Fibroblast of gingiva (primary cell): ENCODE results near the gene PACRG.

ENCODE experiments used
- DNase-seq: peaks from one replicate; pipeline ENCODE4 v3.0.0-alpha.2; 2011; ENCODE audit warnings: low read depth

Gene PACRG

DNA sequence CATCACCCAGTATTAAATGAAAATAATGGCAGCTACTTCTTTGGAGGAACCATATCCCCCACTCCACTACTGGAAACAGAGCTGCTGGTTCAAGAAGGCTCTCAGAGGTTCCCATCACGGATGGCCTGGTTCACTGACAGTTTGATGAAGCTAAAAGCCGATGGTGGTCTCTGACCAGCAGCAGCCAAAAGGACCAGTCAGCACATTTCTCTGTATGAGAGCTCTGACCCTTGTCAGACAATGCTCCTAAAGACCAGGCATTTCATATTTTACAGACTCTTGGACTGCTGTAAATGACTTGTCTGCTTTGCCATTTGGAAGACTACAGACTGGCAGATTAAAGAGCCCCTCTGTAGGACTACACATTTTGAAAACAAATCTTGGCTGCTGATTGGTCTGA, 16.8 kb upstream of the PACRG start:
- no peak for DNase-seq

DNA sequence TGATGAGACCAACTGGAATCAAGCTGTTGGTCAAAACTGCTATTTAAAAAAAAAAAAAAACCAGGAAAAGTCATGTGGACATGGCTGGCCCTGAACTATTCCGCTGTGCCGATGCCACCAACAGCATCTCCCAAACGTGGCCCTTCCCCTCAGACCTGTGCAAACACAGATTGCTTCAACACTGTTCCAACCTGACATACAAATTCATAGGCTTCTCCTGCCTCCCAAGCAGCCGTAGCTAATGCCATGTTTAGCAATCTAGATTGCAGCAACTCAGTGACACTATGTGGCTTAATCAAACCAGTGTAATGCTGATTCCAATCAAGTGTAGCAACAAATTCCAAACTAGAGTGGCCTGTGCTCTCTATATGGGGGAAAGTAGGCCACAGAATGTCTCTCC, 16.4 kb upstream of the PACRG start:
- no peak for DNase-seq

DNA sequence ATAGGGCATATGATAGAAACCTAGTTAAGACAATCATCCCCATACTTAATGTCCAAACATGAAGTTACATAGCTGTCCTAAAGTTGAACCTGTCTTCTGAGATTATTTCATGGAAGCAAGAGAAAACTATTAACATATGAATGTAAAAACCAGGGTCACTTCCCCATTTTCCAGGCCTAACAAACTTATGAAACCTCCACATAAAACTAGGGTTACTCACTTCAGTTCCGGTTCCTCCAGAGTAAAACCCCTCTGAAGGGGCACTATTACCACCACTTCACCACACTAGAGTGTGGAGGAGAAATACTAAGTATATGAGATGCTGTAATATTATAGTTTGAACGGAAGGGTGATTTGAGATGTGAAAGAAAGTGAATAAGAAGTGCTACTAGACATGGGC, 15.1 kb upstream of the PACRG start:
- DNase-seq, result no peak

DNA sequence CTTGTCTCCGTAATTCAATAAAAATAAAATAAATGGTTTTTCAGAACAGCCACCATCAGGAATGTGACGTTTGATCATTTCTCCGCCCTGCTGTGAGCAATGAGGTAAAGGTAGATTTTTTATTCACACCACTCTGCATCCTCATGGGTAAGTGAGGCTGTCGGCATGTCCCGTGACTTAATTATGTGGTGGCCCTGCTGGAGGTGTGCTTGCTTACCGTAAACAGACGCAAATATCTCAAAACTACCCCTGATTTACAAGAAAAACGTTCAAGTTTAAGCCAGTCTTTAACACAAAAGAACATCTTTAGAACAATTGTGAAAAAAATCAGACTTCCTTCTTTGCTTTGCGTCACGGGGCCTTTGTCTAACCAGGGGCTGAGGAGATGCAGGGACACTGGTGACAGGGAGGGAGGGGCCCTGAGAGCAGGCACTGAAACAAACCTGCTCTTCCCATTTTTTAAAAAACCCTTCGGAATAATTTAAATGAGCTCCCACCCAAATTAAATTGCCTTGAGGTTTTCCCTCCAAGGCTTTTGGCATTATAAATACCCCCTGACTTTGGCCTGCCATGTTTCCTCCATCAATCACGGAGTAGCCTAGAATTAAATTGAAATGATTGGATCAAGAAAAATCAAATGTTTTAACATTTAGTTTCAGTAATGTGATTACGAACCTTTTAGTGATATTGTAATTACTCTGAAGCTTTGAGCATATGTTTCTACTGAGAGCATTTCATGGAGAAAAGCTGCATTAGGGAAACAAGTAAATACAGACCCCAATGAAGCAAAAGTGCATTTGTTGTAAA, 13.6 kb upstream of the PACRG start:
- DNase-seq, result no peak

DNA sequence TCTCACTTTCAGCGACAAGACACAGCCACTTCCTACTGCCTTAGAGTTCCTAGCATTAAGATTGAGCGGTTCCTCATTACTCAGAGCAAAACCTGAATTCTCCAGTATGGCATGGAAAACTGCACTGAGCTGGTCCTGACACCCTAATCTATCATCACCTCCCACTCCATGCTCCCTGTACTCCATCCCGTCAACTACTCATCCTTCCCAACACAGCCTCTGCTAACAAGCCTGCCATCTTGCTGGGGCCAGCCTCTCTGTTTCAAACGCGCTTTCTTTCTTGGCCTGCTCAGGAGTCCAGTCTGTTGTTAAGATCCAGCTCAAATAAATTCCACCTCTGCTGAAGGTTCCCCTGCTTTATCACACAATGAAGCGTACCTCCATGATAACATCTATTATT, 12.2 kb upstream of the PACRG start:
- no peak for DNase-seq

DNA sequence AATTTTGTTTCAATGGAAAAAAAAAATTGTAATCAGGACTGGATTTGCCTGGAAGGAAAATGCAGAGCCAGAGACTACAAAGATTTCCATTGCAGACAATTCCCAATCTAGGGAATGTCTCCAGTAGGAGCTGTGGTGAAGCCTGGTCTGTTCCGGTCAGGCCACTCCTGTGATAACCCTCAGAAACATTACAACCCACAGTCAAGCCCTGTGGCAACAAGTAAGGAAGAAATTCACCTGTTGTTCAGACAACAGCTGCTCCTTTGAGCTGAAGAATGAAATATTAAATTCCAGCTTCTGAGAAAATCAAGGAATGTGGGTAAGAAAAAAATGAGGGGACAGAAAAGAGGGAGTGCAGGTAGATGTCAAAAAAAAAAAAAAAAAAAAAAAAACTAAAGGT, 8.2 kb upstream of the PACRG start:
- DNase-seq, result no peak

DNA sequence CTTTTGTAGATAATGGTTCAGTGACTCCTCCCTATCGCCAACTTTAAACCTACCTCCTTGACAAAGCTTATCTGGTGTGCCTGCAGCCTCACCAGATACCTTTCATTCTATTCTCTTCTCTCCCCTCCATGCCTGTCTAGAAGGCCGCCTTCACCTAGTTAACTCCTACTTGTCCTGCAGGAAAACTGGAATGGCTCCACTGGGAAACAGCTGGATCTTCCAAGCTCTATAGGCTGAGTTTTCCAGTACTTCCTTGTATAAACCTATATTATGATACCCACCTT, 6.4 kb upstream of the PACRG start:
- no peak for DNase-seq

DNA sequence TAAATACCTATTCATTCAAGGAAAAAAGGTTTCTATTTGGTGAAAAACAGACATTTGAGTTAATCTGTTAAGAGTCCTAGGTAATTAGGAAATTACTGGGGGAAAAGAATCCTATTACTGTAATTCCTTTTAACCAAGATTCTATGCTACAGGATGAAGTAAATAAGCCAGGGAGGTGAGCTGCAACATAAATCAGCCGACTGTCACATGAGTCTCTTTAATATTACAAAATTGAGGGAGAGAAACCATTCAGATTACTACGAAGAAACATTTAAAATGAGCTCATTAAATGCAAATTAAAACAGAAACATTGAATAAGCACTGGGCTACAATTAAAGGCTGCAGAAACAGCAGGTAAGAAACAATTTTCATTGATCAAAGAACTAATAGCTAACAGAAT, 5.5 kb upstream of the PACRG start:
- no peak for DNase-seq

DNA sequence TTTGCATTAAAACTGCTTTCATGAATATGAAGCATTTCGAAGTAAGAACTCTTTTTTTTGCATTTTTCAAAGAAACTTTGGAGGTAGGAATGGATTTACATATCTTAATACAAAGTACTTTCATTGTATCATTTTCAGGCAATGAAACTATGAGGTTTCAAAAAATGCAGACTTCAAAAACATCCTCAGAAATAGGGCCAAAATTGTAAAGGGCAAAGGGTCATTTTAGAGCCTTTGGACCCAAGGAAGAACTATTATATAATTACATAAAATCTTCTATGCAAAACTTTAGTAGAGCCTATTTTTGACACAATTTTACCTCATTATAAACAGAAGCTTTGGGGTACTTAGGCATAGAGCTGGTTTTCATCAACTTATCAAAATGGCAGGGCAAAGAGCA, 5.1 kb upstream of the PACRG start:
- DNase-seq, result no peak

DNA sequence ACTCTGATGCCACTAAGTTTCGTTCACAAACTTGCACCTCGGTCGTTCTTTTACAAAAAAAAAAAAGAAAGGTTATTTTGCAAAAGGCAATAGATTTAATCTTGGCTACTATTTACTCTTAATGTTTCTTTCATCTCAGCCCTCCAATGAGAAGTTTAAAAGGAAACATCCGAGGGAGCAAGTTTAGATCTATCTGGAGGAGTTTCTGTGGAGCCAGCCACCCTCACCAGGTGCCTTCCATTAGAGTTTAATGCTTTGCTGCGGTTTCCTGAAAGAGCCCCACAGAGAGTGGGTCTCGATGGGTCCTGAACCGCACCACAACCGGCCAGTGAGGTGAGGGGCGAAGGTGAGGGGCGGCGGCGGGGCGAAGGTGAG, 840 bp upstream of the PACRG start:
- no peak for DNase-seq

DNA sequence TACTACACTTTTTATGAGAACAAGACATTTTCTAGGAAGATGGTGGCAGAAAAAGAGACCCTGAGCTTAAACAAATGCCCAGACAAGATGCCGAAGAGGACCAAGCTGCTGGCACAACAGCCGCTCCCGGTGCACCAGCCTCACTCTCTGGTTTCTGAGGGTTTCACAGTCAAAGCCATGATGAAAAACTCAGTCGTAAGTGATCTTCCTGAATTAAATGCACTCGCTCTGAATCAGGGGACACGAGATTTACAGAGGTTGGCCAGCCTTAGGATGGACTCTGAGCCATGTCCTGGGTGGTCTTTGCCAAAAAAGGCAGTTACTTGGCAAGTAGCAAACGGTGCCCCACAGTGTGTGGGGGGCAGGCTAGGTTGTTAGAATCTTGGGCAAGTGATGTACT, 423 bp downstream of the PACRG start:
- DNase-seq, result peak; percentile 4

DNA sequence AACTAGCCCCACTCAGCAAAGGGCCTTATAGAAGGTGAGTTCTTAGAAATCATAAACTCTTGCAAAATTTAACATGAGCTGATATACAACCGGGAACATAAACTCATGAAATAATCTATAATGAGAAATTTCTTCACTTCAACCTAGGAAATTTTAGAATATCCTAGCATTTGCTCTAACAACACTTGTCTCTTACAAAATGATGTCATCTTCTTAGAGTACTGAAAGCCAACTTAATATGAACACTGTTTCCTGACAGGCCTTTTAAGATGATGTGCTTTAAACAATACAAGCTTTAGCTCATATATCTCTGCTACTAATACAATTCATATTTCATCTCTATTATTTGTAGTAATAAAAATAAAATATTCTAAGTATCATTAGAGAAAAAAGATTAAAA, 932 bp downstream of the PACRG start:
- DNase-seq, result no peak

DNA sequence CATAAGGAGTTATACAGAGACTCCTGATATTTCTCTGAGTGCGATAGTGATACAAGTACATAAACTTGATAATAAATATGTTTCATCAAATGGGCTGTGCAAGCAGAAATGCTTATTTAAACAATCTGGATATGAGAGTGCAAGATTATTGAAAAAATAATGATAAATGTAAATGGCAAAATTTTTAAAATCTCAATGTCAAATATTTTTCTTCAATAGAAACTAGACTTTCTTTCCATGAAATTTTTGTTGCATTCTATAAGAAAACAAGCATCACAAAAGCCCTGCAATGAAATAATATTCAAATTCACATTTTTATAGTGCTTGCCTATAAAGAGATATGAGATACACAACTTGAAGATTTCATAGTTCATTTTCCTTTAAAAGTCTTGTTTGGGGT, 2.7 kb downstream of the PACRG start:
- no peak for DNase-seq

DNA sequence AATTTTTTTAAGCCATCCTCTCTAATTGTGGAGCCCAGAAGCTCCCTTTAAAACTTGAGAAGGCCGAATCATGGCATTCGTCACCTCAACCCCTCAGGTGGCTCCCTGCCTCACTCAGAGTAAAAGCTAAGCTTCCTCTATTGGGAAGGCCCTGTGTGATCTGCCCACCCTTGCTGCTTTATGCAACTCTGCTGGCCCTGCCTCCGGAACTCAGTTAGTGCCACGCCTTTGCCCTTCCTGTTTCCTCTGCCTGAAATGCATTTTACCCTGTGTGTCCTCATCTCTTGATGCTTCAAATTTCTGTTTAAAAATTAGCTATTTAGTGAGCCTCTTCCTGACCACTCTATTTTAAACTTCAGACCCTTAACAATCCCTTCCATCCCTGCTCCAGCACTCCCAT, 5.7 kb downstream of the PACRG start:
- no peak for DNase-seq

DNA sequence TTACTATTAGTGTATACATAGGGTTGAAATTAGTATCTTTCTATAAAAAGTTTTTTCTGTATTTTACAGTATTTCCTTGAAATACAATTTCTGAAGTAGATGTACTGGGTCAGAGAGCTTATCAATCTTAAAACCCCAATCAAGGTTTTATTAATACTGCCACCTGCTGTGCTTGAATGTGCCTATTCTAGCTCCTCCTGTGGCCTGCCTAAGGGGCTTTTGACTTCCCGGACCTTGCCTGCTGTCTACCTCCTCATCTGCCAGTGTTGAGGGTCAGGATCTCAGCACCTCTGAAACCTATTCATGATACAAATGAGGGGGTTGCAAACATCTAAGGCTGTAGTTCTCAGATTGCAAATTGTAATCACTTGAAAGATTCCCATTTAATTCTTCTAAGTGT, 9.2 kb downstream of the PACRG start:
- DNase-seq, result no peak

DNA sequence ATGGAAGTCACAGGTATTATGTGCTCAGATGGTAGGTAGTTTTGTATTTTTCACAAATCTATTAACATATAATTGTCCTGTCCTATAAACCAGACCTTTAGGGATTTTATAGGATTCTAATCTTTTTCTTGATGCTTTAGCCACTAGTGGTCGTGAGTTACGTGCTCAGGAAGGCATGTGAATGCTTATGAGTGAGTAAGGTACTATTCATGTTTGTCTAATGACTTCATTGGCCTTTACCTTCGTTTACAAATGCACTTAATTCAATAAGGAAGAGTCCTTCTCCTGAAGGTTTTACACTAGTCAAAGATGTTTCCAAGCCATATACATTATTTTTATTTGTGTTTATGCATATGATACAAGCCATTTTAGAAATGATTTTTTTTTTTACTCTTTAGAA, 23.0 kb downstream of the PACRG start:
- no peak for DNase-seq

DNA sequence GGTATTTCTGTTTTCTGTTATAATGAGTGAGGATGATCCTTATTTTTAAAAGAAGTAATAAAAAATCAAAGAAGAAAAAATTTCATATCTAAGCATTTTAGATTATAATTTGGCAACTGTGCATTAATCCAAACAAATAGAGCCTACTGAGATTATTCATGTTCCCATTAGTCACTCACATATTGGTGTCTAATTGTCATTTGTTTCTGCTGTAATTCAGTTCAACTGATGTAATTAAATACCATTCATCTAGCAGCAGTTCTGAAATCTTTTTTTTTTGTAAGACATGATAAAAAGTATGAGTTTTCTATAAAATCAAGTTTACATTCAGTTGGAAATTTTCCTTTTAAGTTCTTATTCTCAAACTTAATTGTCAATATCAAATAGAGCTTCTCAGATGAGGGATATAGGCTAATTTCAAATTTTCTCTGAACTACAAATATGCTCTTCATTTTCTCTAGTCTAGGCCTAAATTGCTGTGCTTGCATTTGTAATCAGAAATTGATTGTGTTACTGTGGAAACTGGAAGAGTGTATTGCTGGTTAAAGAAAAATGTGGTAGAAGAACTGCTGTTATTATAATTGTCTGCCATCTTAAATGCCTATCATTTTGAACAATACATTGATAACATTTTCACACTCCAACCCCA, 23.6 kb downstream of the PACRG start:
- no peak for DNase-seq

DNA sequence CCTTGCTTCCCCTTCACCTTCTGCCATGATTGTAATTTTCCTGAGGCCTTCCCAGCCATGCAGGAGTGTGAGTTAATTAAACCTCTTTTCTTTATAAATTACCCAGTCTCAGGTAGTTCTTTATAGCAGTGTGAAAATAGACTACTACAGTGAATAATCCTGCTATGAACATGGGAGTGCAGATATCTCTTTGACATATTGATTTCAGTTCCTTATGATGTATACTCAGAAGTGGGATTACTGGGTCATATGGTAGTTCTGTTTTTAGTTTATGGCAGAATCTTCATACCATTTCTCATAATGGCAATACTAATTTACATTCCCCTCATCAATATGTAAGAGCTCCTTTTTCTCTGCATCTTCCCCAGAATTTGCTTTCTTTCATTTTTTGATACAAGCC, 26.0 kb downstream of the PACRG start:
- no peak for DNase-seq

DNA sequence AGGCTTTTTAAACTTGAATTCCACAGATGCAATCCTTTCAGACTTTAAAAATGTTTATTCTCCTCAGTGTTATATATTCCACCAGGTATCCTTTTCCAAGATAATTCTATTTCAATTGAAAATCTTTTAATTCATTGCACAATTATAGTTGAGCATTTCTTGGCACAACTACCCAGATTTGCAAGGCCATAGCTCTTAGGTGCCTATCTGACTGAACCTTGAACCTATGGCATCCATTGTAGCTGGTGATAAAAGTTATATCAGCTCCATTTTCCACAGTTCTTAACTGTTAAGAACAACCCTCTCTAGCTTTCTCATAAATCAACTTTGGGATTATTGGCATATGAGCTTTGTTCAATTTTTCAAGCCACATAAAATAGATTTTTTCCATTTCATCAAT, 42.4 kb downstream of the PACRG start:
- no peak for DNase-seq

DNA sequence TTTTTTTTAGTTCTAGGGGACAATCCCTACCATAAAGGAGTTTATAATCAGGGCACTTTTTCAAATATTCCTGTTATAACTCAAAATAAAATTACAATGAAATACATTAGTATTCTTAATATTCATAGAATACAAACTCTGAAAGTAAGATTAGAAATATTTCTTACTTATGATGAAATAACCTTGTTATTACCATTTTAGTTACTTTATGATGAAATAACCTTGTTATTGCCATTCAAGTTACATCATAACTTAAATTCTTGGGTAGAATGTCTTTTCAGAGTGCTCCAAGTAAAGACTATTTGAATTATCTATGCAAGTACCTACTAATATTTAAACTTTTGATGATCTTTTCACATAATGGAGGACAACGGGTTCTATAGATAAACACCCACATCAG, 43.2 kb downstream of the PACRG start:
- DNase-seq, result no peak

DNA sequence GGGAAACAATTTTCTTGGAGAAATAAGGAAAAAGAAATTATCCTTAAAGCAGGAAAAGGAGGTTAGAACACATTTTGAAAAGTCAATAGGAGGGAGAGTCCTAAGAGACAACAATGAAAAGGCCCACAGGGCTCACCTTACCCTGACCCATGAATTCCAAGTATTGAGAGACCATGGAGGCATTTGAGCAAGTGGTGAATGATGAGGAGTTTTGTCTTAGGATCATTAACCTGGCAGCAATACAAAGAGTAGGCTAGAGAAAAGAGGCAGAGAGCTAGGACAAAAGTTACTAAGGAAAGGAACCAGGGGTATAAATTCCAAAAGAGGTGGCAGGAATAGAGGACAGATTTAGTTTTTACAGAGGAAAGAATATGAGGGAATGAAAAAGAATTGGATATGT, 44.7 kb downstream of the PACRG start:
- no peak for DNase-seq

DNA sequence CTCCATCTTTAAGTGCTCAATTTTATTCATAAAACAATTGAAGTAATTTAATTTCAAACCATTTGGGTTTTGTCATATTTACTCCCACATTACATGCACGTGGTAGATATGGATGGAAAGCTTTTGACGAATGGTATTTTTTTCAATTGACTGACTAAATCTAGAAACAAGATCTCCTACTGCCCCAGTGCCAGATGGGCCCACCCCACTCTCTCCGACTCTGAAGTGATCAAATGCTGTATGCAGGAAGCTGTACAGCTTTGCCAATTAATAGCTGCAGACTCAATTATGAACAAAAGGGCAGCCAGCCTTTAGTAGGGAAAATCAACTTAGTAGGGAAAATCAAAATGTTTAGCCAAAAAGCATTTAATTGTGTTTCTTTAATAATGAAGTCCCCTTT, 46.2 kb downstream of the PACRG start:
- DNase-seq, result no peak

DNA sequence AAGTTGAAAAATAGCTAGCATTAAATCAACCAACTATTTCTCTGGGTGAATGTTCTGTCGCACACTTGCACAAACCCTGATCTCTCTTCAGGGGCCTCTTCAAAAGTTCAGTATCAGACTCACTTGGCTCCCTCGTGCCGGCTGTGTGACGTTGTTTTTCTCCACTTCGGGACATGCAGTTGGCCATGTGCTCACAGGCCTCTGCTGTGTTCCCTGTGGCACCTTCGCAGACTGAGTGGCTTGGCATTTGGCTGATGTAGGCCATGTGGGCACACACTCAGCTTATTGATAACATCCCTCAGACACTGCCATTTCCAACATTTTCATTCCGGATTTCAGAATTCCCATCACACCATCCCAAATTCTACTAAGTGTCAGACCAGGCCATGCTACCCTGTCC, 49.3 kb downstream of the PACRG start:
- no peak for DNase-seq

DNA sequence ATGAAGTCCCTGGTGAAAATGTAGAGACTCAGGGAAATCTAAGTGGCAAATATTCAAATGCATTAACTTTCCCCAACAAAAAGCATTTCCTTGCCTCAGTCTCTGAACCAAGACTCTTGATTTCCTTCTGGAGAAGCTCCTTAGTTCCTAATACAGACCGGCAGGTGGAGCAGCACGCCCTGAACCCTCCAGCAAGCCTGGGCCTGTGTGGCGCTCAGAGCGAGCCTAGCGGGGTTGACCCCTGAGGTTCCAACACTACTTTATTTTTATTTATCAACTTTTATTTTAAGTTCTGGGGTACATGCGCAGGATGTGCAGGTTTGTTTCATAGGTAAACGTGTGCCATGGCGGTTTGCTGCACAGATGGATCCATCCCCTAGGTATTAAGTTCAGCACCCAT, 50.8 kb downstream of the PACRG start:
- DNase-seq, result no peak
